NCI-H2227 (cell line): ENCODE measurements around the gene PLEKHS1.
"Not testable (repeated sequence)": the region's sequence is repeated elsewhere in the genome, so short reads cannot be mapped to it uniquely, and the experiment has no call there.

Experiments
- DNase-seq: peaks from one replicate; lab custom pipeline; 2025; ENCODE audit not compliant: unreplicated experiment; lab: John Stamatoyannopoulos, UW

PLEKHS1 gene

DNA sequence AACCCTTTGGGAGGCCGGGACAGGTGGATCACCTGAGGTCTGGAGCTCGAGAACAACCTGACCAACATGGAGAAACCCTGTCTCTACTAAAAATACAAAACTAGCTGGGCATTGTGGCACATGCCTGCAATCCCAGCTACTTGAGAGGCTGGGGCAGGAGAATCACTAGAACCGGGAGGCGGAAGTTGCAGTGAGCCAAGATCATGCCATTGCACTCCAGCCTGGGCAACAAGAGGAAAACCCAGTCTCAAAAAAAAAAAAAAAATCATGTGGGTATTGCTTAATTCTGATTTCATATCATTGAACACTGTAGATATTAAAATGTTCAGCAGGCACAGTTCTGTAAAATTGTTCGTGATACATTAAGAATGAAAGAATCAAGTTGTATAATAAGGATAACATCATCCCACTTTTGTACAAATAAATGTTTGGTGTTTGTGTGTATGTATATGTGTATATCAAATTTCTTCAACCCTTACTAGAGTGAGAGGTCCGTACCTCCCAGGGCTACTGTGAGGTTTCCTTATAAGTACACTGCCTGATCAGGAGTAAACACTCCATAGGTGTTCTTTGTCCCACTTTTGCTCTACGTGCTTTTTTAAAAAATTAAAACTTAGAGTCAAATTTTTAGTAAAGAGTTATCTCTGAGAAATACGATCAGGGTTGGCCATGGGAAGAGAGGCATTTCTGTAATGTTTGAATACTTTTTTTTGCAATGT lies 31.7 kb downstream of the PLEKHS1 start:
- DNase-seq = no peak

DNA sequence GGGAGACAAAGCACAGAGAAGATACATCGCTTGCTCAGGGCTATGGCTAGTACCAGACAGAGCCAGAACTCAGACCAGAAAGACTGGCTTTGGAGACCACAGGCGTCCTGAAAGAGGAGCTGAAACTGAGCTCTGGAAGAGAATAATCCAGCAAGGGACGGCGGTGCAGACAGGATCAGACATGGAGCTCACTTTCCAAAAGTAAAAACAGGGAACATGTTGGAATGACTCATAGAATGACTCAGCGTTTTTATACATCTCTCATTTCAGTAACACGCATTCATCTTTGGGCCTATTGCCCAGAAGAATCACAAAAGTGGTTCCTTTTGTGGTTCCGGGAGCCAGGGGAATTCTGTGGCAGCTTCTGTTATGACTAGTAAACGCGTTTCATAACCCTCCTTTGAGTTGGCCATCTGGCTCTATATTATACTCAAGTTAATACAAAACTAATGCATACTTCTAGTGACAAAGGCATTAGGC lies 37.2 kb downstream of the PLEKHS1 start:
- DNase-seq = no peak

DNA sequence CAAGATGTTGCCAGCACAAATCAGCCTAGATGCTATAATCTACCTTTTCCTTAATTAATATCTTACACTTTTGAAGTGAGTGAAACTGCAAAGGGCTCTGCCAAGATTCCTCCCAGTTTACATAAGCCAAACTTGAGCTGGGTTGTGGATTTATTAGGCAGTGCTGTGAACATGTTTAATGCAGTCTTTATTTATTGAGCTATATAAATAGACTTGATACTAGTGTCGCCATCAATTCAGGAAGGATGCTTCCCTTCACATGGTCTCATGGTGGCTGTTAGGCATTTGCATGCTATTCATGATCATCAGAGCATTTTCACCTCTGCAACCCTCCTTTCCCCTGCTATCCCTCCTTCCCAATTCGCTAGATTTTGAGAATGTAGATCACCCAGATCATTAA lies 40.2 kb downstream of the PLEKHS1 start:
- no peak for DNase-seq

DNA sequence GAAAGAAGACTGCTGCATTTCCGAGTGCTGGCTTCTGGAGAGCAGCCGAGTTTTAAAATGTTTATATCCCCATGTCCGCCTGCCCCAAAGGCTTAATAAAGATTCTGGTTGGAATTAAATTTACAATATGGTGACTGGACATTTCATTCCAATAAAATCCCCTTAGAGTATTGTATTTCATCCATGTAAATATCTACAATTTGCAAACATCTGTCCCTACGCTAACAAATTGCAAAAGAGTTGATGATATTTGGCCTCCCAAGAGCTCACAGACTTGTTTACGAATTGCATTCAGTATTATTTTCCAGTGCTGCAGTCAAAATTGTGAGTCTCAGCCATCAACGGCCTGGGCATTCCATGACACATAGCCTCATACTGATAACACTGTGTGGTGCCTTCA lies 50.1 kb downstream of the PLEKHS1 start:
- DNase-seq = no peak

DNA sequence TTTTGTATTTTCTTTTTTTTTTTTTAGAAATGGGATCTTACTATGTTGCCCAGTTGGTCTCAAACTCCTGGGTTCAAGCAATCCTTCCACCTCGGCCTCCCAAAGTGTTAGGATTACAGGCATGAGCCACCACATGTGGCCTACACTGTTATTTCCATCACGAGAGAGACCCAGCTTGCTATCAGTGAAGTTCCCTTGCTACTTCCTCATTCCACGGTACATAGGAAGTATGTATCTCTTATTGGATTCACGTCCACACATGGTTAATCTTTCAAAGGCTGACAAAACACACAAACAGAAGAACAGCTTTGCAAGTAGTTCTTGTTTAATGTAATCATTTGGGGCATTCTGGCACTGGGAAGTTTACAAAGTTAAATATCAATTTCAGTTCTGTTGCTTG lies 51.5 kb downstream of the PLEKHS1 start:
- no peak for DNase-seq

DNA sequence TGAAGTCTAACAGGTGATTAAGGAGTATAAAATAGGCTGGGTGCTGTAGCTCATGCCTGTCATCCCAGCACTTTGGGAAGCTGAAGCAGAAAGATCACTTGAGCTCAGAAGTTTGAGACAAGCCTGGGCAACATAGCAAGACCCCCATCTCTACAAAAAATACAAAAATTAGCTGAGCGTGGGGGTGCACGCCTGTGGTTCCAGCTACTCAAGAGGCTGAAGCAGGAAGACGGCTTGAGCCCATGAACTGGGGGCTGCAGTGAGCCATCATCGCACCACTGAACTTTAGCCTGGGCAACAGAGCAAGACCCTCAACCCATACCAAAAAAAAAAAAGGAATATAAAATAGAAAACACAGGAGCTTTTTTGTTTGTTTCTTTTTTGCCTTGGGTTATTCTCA lies 55.0 kb downstream of the PLEKHS1 start:
- no peak for DNase-seq

DNA sequence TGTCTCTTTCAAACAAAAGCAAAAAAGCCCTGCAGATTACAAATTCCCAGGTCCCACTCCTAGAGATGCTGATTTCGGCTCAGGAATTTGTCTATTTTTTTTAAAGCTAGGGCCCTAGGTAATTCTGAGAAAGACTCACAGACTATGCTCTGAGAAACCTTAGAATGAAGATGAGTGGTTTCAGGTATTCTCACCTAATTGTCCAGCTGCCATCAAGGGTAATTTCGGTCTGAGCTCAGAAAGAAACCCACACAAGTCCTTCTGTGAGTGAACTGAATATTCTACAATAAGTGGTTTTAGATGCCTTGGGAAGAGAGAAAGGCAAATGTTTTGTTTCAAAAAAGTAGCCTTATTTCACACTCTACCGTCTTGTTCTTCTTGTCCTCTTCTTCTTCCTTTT lies 56.7 kb downstream of the PLEKHS1 start:
- no peak for DNase-seq

DNA sequence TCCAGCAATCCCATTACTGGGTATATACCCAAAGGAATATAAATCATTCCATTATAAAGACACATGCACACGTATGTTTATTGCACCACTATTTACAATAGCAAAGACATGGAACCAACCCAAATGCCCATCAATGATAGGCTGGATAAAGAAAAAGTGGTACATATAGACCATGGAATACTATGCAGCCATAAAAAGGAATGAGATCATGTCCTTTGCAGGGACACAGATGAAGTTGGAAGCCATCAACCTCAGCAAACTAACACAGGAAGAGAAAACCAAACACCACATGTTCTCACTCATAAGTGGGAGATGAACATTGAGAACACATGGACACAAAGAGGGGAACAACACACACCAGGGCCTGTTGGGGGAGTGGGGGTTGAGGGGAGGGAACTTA lies 63.2 kb downstream of the PLEKHS1 start:
- DNase-seq = not testable (repeated sequence)

DNA sequence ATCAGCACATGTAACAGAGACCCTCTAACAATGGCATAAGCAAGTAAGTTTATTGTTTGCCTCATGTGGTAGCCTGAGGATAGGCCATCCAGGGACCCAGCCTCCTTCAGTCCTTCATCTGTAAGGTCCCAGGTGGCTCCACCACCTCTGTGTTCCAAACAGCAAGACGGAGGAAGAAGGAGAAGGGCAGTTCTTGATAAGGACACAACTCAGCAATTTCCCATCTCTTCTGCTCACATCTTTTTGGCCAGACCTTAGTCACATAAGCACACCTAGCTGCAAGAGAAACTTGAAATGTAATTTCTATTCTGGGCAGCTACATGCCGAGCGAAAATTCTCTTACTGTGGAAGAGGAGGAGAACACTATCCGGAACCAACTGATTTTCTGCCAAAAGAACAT lies 68.5 kb downstream of the PLEKHS1 start:
- no peak for DNase-seq

DNA sequence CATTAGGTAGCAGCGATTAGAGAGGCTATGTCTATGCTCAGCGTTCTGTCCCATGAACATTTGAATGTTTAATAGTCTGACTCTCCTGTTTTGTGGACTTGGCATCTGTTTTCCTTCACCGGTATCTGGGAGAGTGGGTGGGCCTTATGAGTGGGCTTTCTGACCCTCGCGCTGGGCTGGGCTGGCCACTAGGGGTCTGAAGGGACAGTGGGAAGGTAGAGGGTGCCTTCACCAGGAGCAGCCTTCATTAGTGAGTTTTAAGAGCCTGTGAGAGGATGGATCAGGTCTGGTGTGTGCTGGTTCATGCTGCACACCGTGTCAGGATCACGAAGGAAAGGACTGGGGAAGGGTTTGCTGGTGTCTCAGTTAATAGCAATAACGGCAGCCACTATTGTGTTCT lies 69.0 kb downstream of the PLEKHS1 start:
- DNase-seq = no peak

DNA sequence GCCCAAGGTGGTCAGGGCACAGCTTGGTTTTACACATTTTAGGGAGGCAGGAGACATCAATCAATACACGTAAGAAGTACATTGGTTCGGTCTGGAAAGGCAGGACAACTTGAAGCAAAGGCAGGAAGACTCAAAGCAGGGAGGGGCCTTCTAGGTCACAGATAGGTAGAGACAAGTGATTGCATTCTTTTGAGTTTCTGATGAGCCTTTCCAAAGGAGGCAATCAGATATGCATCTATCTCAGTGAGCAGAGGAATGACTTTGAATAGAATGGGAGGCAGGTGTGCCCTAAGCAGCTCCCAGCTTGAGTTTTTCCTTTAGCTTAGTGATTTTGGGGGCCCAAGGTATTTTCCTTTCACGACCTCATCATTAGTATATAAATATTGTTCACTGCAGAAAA lies 69.8 kb downstream of the PLEKHS1 start:
- not testable (repeated sequence) for DNase-seq

DNA sequence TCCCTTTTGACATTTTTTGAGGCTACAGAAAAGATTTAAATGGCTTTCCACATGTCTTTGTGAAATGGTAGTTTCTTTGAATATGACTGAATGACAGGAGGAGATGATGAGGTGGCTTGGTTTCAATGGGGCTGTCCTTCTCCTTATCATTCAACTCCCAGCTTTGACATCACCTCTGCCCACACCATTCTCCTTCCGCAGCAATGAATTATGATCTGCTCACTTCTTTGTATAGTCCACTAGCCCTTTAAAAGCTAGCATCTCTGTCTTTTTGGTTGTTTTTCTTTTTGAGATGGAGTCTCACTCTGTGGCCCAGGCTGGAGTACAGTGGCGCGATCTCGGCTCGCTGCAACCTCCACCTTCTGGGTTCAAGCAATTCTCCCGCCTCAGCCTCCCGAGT lies 70.7 kb downstream of the PLEKHS1 start:
- DNase-seq = no peak

DNA sequence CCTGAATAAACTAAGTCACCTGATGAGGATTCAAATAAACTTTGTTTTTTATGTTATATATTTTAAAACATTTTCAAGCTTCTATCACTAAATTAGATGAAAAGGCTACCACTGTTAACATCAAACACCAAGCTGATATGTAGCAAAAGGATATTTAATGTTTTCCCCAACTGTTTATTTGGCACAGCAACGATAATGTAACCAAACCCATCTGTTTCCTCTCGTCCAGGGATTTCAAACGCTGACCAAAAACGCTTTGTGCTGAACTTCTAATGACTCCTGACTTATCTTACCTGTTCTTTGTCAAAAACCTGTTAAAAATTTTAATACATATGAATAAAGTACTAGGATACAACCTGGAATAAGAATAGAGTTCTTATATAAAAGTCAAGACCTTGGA lies 71.9 kb downstream of the PLEKHS1 start:
- no peak for DNase-seq

DNA sequence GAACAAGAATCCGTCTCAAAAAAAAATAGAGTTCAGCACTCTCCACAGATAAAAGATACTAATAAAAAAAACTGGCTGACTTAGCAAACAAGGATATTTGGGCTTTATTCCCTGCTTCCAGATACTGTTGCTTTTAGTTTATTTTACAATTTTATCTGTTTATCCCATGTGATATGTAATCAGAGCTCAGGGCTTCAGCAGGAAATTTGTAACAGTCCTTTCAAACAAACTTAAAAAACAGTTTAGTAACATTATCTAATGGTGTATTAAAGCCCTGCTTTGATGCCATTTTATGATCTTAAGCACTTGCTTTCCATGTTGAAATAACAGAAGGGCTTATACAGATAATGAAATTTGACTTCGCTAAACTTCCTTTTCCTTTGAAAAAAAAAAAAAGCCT lies 74.3 kb downstream of the PLEKHS1 start:
- no peak for DNase-seq

DNA sequence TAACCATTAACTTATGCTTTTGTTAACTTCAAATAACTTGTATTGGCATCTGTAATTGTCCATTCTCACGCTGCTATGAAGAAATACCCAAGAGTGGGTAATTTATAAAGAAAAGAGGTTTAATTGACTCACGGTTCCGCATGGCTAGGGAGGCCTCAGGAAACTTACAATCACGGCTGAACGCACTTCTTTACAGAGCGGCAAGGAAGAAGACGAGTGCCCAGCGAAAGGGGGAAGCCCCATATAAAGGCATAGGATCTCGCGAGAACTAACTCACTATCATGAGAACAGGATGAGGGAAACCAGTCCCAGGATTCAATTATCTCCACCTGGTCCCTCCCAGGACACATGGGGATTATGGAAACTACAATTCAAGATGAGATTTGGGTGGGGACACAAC lies 77.1 kb downstream of the PLEKHS1 start:
- not testable (repeated sequence) for DNase-seq
